ENCODE results near the gene ATL1.
A peak's percentile ranks its signal among the peaks of the same experiment; 100 is the strongest.

ATL1 gene

GRCh38 chr14:50559990-50560930, at the start of gene ATL1:
ATL1 (plus strand) TSS chr14:50560145; CDS start chr14:50560266, 121 bp downstream.
- ATAC-seq = peak; percentile 84
- Mint-ChIP-seq H3K4me1 (peaks cover 8% of the 10 kb centered on the region), H3K4me3 (peak within 1 kb of the TSS; percentile 84 to 85), H3K27ac (peak within 1 kb of the TSS in 1 of 2 donors; percentile 48), H3K9me3 (no peaks in the 10 kb centered on the region), H3K27me3 (peaks cover 59% of the 10 kb centered on the region)
- peak; percentile 34 to 38 for DNase-seq

- no peak overlapping the region for H3K27ac Mint-ChIP-seq
Measured at GRCh38 chr14:50510157-50510556, 49.8 kb upstream of the ATL1 start.

GRCh38 chr14:50512463-50512862, 47.5 kb upstream of the ATL1 start:
- Mint-ChIP-seq H3K9me3 (no peaks in the 10 kb centered on the region), H3K27ac (no peak overlapping the region), H3K4me3 (no peak overlapping the region), H3K4me1 (peaks cover 9% of the 10 kb centered on the region), H3K27me3 (no peaks in the 10 kb centered on the region)
- ATAC-seq (no peak), DNase-seq (no peak)

More at GRCh38 chr14:50510157-50510556, 49.8 kb upstream of the ATL1 start:
- ATAC-seq = no peak
- Mint-ChIP-seq H3K4me1 (peaks cover 11% of the 10 kb centered on the region), H3K9me3 (no peaks in the 10 kb centered on the region), H3K4me3 (no peak overlapping the region), H3K27me3 (no peaks in the 10 kb centered on the region)
- DNase-seq = no peak

GRCh38 chr14:50516091-50516490, 43.9 kb upstream of the ATL1 start:
- H3K4me3 Mint-ChIP-seq = no peak overlapping the region
- no peaks in the 10 kb centered on the region for H3K9me3 Mint-ChIP-seq
- ATAC-seq (no peak), DNase-seq (no peak)
- H3K27ac Mint-ChIP-seq = no peak overlapping the region
- H3K27me3 Mint-ChIP-seq = no peaks in the 10 kb centered on the region
- peaks cover 4% of the 10 kb centered on the region for H3K4me1 Mint-ChIP-seq

GRCh38 chr14:50520947-50521815, 38.8 kb upstream of the ATL1 start:
- peak overlapping the region; percentile 69 to 76 for H3K4me3 Mint-ChIP-seq
- H3K4me1 Mint-ChIP-seq = peaks cover 50% of the 10 kb centered on the region
- peak; percentile 91 for ATAC-seq

GRCh38 chr14:50521912-50522341, 38.0 kb upstream of the ATL1 start:
- ATAC-seq (peak; percentile 85), DNase-seq (peak in 1 of 2 donors; percentile 19)
- H3K27ac Mint-ChIP-seq = peak overlapping the region; percentile 94 to 95
- H3K27me3 Mint-ChIP-seq = no peaks in the 10 kb centered on the region
- H3K9me3 Mint-ChIP-seq = no peaks in the 10 kb centered on the region
- H3K4me3 Mint-ChIP-seq = peak overlapping the region; percentile 69 to 76
- H3K4me1 Mint-ChIP-seq = peaks cover 54% of the 10 kb centered on the region

More at GRCh38 chr14:50520947-50521815, 38.8 kb upstream of the ATL1 start:
- Mint-ChIP-seq H3K27me3 (no peaks in the 10 kb centered on the region), H3K9me3 (no peaks in the 10 kb centered on the region), H3K27ac (peak overlapping the region; percentile 94 to 95)
- DNase-seq = peak; percentile 56 to 77

- peak overlapping the region in 1 of 2 donors; percentile 36 for H3K4me3 Mint-ChIP-seq
- no peaks in the 10 kb centered on the region for H3K27me3 Mint-ChIP-seq
- H3K9me3 Mint-ChIP-seq = no peaks in the 10 kb centered on the region
- H3K4me1 Mint-ChIP-seq = peaks cover 59% of the 10 kb centered on the region
- DNase-seq = no peak
- no peak for ATAC-seq
- peak overlapping the region in 1 of 2 donors; percentile 59 for H3K27ac Mint-ChIP-seq
Measured at GRCh38 chr14:50523271-50524041, 36.5 kb upstream of the ATL1 start.

- DNase-seq (no peak), ATAC-seq (no peak)
- no peaks in the 10 kb centered on the region for H3K9me3 Mint-ChIP-seq
- H3K27ac Mint-ChIP-seq = peak overlapping the region in 1 of 2 donors; percentile 59
- H3K4me1 Mint-ChIP-seq = peaks cover 60% of the 10 kb centered on the region
- H3K27me3 Mint-ChIP-seq = no peaks in the 10 kb centered on the region
- H3K4me3 Mint-ChIP-seq = peak overlapping the region; percentile 1 to 36
Measured at GRCh38 chr14:50524060-50524459, 35.9 kb upstream of the ATL1 start.

GRCh38 chr14:50524731-50525515, 35.0 kb upstream of the ATL1 start:
- H3K27ac Mint-ChIP-seq = peak overlapping the region in 1 of 2 donors; percentile 9
- H3K4me1 Mint-ChIP-seq = peaks cover 69% of the 10 kb centered on the region
- peak overlapping the region; percentile 24 to 36 for H3K4me3 Mint-ChIP-seq
- no peak for DNase-seq
- no peaks in the 10 kb centered on the region for H3K27me3 Mint-ChIP-seq
- H3K9me3 Mint-ChIP-seq = no peaks in the 10 kb centered on the region
- no peak for ATAC-seq

- no peaks in the 10 kb centered on the region for H3K27me3 Mint-ChIP-seq
- ATAC-seq = no peak
- H3K27ac Mint-ChIP-seq = no peak overlapping the region
- no peak for DNase-seq
- peaks cover 71% of the 10 kb centered on the region for H3K4me1 Mint-ChIP-seq
- no peak overlapping the region for H3K4me3 Mint-ChIP-seq
- no peaks in the 10 kb centered on the region for H3K9me3 Mint-ChIP-seq
Measured at GRCh38 chr14:50528000-50528399, 31.9 kb upstream of the ATL1 start.

GRCh38 chr14:50529288-50530179, 30.4 kb upstream of the ATL1 start:
- Mint-ChIP-seq H3K4me1 (peaks cover 61% of the 10 kb centered on the region), H3K4me3 (peak overlapping the region; percentile 0 to 95), H3K9me3 (no peaks in the 10 kb centered on the region), H3K27me3 (no peaks in the 10 kb centered on the region), H3K27ac (peak overlapping the region in 1 of 2 donors; percentile 27)
- DNase-seq (no peak), ATAC-seq (no peak)

GRCh38 chr14:50530358-50530757, 29.6 kb upstream of the ATL1 start:
- no peaks in the 10 kb centered on the region for H3K9me3 Mint-ChIP-seq
- peaks cover 53% of the 10 kb centered on the region for H3K4me1 Mint-ChIP-seq
- peak overlapping the region; percentile 94 to 95 for H3K4me3 Mint-ChIP-seq
- no peaks in the 10 kb centered on the region for H3K27me3 Mint-ChIP-seq
- no peak overlapping the region for H3K27ac Mint-ChIP-seq
- no peak for DNase-seq
- no peak for ATAC-seq

GRCh38 chr14:50530794-50531365, 29.1 kb upstream of the ATL1 start:
- Mint-ChIP-seq H3K4me3 (peak overlapping the region; percentile 94 to 95), H3K27me3 (no peaks in the 10 kb centered on the region), H3K9me3 (peaks cover 0 to 4% of the 10 kb centered on the region in 2 donors), H3K4me1 (peaks cover 53% of the 10 kb centered on the region), H3K27ac (no peak overlapping the region)
- DNase-seq (no peak), ATAC-seq (no peak)

Data from stimulated activated naive CD8-positive, alpha-beta T cell treated with anti-CD3 and anti-CD28 coated beads, Interleukin-15, amount 100 ng/mL, for 72 hours (primary cell).